HFF-Myc (cell line): ENCODE results near the gene ELOVL4.

Experiments used
- DNase-seq: peaks from one replicate; pipeline ENCODE4 v3.0.0-alpha.2; 2011; ENCODE audit warnings: low read depth; ENCODE audit errors: extremely low read depth
- H3K4me3 ChIP-seq: replicated peaks from 2 replicates; pipeline ENCODE4 v1.5.1; 2011; ENCODE audit warnings: low read depth, mild to moderate bottlenecking, control low read depth, low read length
- TF ChIP-seq, protein P1 (sequence below): IDR thresholded peaks from 2 replicates; pipeline ENCODE4 v1.5.1; 2012; ENCODE audit warnings: mild to moderate bottlenecking, low read depth, low read length, control low read depth; ENCODE audit errors: missing control alignments

Gene ELOVL4

DNA sequence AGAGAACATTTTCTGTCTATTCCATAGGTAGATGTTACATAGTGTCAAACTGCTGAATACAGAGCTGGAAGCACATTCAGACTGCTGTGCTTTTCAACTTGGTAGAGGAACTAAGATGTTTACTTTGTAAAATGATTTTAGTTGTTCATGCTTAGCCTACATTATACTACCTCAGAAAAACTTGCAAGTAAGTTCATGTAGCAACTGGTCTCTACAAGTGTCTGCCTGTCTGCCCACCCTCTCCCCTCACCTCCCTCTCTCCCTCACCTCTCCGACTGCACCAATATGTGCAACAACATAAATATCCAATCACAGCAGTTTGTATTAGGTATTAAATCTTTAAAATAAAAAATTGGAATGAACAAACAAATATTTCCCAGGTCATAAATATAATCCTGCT is 25.3 kb downstream of the ELOVL4 start:
- H3K4me3 ChIP-seq = no peak overlapping the region
- no peak for DNase-seq
- TF ChIP-seq, protein P1, sequence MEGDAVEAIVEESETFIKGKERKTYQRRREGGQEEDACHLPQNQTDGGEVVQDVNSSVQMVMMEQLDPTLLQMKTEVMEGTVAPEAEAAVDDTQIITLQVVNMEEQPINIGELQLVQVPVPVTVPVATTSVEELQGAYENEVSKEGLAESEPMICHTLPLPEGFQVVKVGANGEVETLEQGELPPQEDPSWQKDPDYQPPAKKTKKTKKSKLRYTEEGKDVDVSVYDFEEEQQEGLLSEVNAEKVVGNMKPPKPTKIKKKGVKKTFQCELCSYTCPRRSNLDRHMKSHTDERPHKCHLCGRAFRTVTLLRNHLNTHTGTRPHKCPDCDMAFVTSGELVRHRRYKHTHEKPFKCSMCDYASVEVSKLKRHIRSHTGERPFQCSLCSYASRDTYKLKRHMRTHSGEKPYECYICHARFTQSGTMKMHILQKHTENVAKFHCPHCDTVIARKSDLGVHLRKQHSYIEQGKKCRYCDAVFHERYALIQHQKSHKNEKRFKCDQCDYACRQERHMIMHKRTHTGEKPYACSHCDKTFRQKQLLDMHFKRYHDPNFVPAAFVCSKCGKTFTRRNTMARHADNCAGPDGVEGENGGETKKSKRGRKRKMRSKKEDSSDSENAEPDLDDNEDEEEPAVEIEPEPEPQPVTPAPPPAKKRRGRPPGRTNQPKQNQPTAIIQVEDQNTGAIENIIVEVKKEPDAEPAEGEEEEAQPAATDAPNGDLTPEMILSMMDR = no peak

DNA sequence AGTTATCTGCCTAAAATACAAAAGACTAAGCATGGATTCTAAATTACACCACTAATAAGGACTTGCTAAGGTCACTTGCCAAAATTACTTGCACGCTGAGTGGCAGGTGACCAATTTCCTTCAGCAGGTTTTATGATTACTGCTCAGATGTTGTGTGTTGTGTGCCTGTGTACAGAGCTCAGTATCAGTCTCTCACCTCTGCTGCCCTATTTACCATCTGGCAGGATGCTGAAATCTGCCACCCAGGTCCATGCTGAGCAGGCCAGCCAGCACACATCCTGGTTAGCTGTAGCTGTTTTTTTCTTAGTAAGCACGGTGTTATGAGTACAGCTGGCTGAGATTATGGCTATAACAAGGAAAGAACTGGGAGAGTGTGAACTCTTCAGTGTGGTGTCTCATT is 34.0 kb downstream of the ELOVL4 start:
- H3K4me3 ChIP-seq = no peak overlapping the region
- no peak for DNase-seq
- TF ChIP-seq, protein P1 = no peak

DNA sequence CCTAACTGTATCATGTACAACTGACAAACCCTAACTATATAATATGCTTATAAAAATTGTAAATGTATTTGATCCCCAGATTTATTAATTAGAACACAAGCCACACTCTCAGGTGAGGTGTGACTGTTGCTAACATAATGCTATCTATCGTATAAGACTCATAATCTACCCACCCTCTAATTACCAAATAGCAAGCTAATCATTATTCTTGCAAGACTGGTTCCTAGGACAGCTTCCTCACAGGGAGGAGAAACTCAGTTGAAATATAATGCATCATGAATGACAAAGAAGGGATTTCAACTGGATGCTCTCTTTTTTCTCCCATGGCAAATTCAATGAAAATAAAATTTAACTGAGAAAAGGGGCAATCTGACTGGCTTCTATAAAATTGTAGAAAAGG is 35.4 kb downstream of the ELOVL4 start:
- TF ChIP-seq, protein P1 = no peak

DNA sequence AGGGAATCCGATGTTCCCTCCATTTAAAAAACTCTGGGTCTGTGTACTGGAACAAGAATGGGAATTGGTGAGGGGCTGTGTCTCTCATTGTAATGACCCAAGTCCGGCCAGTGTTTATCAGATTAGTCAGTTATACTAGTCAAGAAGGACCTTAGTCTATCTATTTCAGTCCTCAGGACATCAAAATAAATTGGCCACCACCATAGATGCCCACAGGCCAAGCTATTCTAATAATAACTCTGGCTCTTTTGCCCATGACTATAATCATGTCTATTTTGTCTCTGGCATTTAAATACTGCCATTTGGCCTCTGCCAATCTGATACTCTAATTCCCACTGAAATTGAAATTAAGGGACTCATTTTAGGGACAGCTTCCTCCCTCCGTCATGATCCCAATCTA is 37.8 kb downstream of the ELOVL4 start:
- DNase-seq = no peak

More for the DNA sequence above, 35.4 kb downstream of the ELOVL4 start:
- no peak overlapping the region for H3K4me3 ChIP-seq
- DNase-seq = no peak

DNA sequence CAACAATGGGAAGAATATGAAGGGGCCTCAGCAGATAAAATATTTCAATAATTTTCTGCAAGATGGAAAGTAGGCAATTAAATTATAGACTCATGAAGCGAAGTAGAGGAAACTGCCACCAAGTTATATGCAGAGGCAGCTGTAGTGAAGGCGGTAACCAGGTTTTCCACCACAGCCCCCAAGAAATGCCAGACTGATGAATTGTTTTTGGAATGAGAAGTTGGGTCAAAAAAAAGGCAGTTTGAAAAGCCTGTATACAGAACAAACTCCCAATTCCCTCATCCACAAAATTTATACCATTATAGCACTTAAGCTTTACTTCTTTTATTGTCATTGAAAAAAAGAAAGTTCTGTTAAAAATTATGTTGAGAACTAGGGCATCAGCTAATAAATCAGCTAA is 45.3 kb downstream of the ELOVL4 start:
- H3K4me3 ChIP-seq = no peak overlapping the region
- TF ChIP-seq, protein P1 = no peak
- DNase-seq = no peak

More for the DNA sequence above, 37.8 kb downstream of the ELOVL4 start:
- no peak overlapping the region for H3K4me3 ChIP-seq
- TF ChIP-seq, protein P1 = no peak

DNA sequence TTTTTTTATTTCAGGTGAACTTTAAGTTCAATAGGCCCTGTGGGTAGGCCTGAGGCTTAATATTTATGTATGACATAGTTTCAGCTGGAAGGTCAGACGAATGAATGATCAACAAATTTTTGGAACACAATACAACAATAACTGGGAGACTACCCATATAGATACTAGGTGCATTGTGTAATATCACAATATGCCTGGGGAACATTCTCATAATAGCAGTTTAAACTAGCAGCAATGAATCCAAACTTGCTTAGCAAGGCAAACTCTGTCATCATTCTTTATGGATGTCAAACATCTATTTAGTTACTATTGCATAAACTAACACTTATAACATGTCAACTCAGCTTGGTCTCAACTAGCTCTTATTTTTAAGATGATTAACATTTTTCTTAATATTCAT is 49.3 kb downstream of the ELOVL4 start:
- TF ChIP-seq, protein P1 = no peak
- DNase-seq = no peak
- no peak overlapping the region for H3K4me3 ChIP-seq

DNA sequence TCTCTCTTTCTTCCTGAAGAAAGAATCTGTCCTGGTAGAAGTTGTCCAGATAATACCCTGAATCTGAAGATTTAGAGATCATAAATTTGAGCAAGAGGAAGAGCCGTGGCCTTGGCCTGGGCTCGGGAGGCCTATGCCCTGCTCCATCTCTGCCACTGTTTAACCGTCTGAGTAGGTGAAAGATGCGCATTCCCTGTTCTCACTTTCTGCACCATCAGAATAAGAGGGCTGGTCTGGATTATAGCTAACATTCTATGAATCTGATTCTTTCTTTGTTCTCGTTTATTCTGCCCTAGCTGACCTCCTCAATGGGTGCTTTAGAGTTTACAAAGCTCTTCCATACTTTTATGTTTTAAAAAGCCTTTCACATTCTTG is 51.3 kb downstream of the ELOVL4 start:
- no peak overlapping the region for H3K4me3 ChIP-seq
- TF ChIP-seq, protein P1 = no peak

More for the DNA sequence above, 51.3 kb downstream of the ELOVL4 start:
- DNase-seq = no peak
